ENCODE results near the gene DCLK3. TPM values are rescaled to one million over a fixed set of nuclear protein-coding genes. Genes with fewer than 3 reads are reported as not detected.

The DCLK3 gene
- total and polyA plus RNA-seq, 5 donors from 2014 or later = not detected

DNA sequence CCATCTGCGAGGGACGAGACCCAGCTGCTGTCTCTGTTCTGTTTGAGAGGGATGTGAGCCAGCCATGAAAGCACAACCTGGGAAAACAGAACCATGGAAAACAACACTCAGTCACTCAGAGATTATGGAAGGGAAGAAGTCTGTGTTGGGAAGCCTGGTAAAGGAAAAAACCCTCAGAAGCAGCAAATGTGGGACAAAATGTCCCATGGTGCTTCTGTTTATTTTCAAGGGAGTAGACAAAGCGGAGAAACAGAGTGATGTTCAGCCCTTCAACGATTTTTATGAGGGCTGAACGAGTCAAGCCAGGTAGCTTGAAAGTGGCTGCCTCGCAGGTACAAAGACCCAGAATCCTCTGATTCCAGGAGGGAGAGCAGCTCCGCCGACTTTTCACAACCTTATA lies 59.3 kb downstream of the DCLK3 start:
- H3K36me3 Mint-ChIP-seq = no peaks in the 10 kb centered on the region
- no peak overlapping the region for H3K4me3 ChIP-seq (ENCODE audit: low read depth, low read length)
- no peaks in the 10 kb centered on the region for H3K27me3 ChIP-seq (ENCODE audit: control insufficient read depth, insufficient read depth, low read length)
- no peak overlapping the region for H3K4me3 Mint-ChIP-seq
- H3K36me3 ChIP-seq (ENCODE audit: control insufficient read depth, insufficient read depth, low read length) = no peaks in the 10 kb centered on the region
- no peak overlapping the region for H3K27ac Mint-ChIP-seq
- H3K9me3 Mint-ChIP-seq = peaks cover 0 to 1% (median 0%) of the 10 kb centered on the region in 7 donors
- no peak overlapping the region for H3K27ac ChIP-seq (ENCODE audit: insufficient read depth, low read length, poor library complexity, severe bottlenecking)
- H3K4me1 ChIP-seq (ENCODE audit: control insufficient read depth, insufficient read depth, low read length, poor library complexity, severe bottlenecking) = no peaks in the 10 kb centered on the region
- ATAC-seq (ENCODE audit: low read depth in 2 of 2) (no peak), DNase-seq (no peak)
- peaks cover 22% of the 10 kb centered on the region for H3K27me3 Mint-ChIP-seq
- H3K9me3 ChIP-seq (ENCODE audit: control insufficient read depth in 2 of 2, low read length in 2 of 2) = no peaks in the 10 kb centered on the region
- peaks cover 0 to 3% (median 0%) of the 10 kb centered on the region in 4 donors for H3K4me1 Mint-ChIP-seq

DNA sequence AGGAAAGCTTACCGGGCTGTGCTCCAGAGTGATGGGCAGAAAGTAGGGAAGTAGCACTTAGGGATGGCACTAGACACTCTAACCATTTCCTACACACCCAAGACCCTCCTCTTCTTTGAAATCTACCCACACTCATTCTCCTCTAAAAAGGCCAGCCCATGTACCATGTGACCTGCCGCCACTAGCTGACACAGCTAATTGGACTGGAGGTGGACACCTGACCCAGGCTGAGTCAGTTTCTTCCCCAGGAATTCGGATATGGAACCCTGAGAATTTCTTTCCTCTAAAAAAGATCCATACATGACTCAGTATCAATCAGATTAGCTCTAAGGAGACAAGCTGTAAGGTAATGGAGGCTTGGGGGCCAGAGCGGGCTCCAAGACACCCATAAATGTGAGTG lies 60.1 kb downstream of the DCLK3 start:
- Mint-ChIP-seq H3K27me3 (peaks cover 15% of the 10 kb centered on the region), H3K27ac (no peak overlapping the region), H3K36me3 (no peaks in the 10 kb centered on the region), H3K4me3 (no peak overlapping the region), H3K4me1 (peaks cover 0 to 3% (median 0%) of the 10 kb centered on the region in 4 donors), H3K9me3 (peaks cover 0 to 1% (median 0%) of the 10 kb centered on the region in 7 donors)
- DNase-seq (no peak), ATAC-seq (ENCODE audit: low read depth in 2 of 2) (no peak)
- Histone ChIP-seq H3K36me3 (ENCODE audit: control insufficient read depth, insufficient read depth, low read length) (no peaks in the 10 kb centered on the region), H3K9me3 (ENCODE audit: control insufficient read depth in 2 of 2, low read length in 2 of 2) (no peaks in the 10 kb centered on the region), H3K27ac (ENCODE audit: insufficient read depth, low read length, poor library complexity, severe bottlenecking) (no peak overlapping the region), H3K4me1 (ENCODE audit: control insufficient read depth, insufficient read depth, low read length, poor library complexity, severe bottlenecking) (no peaks in the 10 kb centered on the region), H3K27me3 (ENCODE audit: control insufficient read depth, insufficient read depth, low read length) (no peaks in the 10 kb centered on the region), H3K4me3 (ENCODE audit: low read depth, low read length) (no peak overlapping the region)

DNA sequence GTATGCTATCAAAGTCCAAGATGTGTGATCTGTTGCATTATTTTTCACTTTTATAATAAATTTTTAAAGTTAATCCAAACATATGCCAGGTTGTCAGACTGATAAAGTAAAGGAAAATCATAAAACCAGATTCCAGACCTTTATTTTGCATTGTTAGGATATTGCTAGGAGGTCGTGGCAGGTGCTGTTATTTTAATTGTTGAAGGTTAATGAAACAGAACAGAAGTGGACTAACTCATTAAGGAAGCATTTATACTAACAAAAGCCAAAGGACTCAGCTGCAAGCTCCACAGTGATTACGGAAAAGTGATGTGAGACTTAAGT lies 63.1 kb downstream of the DCLK3 start:
- Mint-ChIP-seq H3K27ac (no peak overlapping the region), H3K9me3 (peaks cover 0 to 1% (median 0%) of the 10 kb centered on the region in 7 donors), H3K4me3 (no peak overlapping the region), H3K27me3 (peaks cover 10% of the 10 kb centered on the region), H3K4me1 (no peaks in the 10 kb centered on the region), H3K36me3 (no peaks in the 10 kb centered on the region)
- no peak for DNase-seq
- Histone ChIP-seq H3K9me3 (ENCODE audit: control insufficient read depth in 2 of 2, low read length in 2 of 2) (no peaks in the 10 kb centered on the region), H3K4me3 (ENCODE audit: low read depth, low read length) (no peak overlapping the region), H3K4me1 (ENCODE audit: control insufficient read depth, insufficient read depth, low read length, poor library complexity, severe bottlenecking) (no peaks in the 10 kb centered on the region), H3K27ac (ENCODE audit: insufficient read depth, low read length, poor library complexity, severe bottlenecking) (no peak overlapping the region), H3K36me3 (ENCODE audit: control insufficient read depth, insufficient read depth, low read length) (no peaks in the 10 kb centered on the region), H3K27me3 (ENCODE audit: control insufficient read depth, insufficient read depth, low read length) (no peaks in the 10 kb centered on the region)
- no peak for ATAC-seq (ENCODE audit: low read depth in 2 of 2)

DNA sequence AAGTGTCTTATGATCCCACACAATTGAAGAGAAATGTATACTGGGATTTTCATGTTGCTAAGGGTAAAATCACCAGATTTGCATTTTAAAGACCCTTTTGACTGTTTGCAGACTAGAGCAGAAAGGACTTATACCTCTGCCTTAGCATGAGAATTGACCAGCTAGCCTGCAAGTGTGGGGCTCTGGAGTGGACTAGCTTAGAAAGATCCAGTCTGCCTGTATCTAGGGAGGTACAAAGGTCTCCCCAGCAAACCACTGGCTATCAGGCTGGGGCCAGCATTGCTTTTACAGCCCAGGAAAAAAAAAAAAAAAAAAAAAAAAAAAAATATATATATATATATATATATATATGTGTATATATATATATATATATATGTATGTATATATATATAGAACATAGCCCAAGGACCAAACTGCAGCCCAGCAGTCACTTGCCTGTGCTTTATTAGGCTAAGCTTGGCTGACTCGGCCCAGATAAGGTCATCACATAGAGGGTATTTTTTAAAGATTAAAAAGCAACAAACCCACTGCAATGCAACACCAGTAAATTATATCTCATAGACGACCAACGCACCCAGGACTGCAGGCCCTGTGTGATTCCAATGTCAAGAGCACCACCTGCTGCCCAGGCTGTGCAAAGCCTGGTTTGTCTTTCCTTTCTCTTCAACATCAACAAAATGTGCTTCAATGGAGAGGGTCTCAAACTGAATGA lies 63.7 kb downstream of the DCLK3 start:
- Mint-ChIP-seq H3K36me3 (no peaks in the 10 kb centered on the region), H3K4me1 (no peaks in the 10 kb centered on the region), H3K27ac (no peak overlapping the region), H3K27me3 (peaks cover 7% of the 10 kb centered on the region), H3K9me3 (peaks cover 0 to 1% (median 0%) of the 10 kb centered on the region in 7 donors), H3K4me3 (no peak overlapping the region)
- H3K4me1 ChIP-seq (ENCODE audit: control insufficient read depth, insufficient read depth, low read length, poor library complexity, severe bottlenecking) = no peaks in the 10 kb centered on the region
- no peaks in the 10 kb centered on the region for H3K36me3 ChIP-seq (ENCODE audit: control insufficient read depth, insufficient read depth, low read length)
- H3K4me3 ChIP-seq (ENCODE audit: low read depth, low read length) = no peak overlapping the region
- H3K9me3 ChIP-seq (ENCODE audit: control insufficient read depth in 2 of 2, low read length in 2 of 2) = no peaks in the 10 kb centered on the region
- no peak for ATAC-seq (ENCODE audit: low read depth in 2 of 2)
- DNase-seq = peak in 2 of 3 donors; percentile 6 to 43
- peaks cover under 1% of the 10 kb centered on the region for H3K27me3 ChIP-seq (ENCODE audit: control insufficient read depth, insufficient read depth, low read length)
- no peak overlapping the region for H3K27ac ChIP-seq (ENCODE audit: insufficient read depth, low read length, poor library complexity, severe bottlenecking)

- H3K27me3 ChIP-seq (ENCODE audit: control insufficient read depth, insufficient read depth, low read length) = peaks cover 5% of the 10 kb centered on the region
- H3K9me3 ChIP-seq (ENCODE audit: control insufficient read depth in 2 of 2, low read length in 2 of 2) = no peaks in the 10 kb centered on the region
- no peak for DNase-seq
- no peaks in the 10 kb centered on the region for H3K4me1 Mint-ChIP-seq
- no peaks in the 10 kb centered on the region for H3K36me3 ChIP-seq (ENCODE audit: control insufficient read depth, insufficient read depth, low read length)
- peaks cover 0 to 1% (median 0%) of the 10 kb centered on the region in 7 donors for H3K9me3 Mint-ChIP-seq
- no peak overlapping the region for H3K4me3 ChIP-seq (ENCODE audit: low read depth, low read length)
- no peak overlapping the region for H3K27ac ChIP-seq (ENCODE audit: insufficient read depth, low read length, poor library complexity, severe bottlenecking)
- no peaks in the 10 kb centered on the region for H3K36me3 Mint-ChIP-seq
- no peak overlapping the region for H3K4me3 Mint-ChIP-seq
- no peak for ATAC-seq (ENCODE audit: low read depth in 2 of 2)
- peaks cover 5% of the 10 kb centered on the region for H3K27me3 Mint-ChIP-seq
- H3K27ac Mint-ChIP-seq = no peak overlapping the region
- no peaks in the 10 kb centered on the region for H3K4me1 ChIP-seq (ENCODE audit: control insufficient read depth, insufficient read depth, low read length, poor library complexity, severe bottlenecking)
Observed at GRCh38 chr3:36698314-36698713, 66.0 kb downstream of the DCLK3 start.

- H3K9me3 ChIP-seq (ENCODE audit: control insufficient read depth in 2 of 2, low read length in 2 of 2) = no peaks in the 10 kb centered on the region
Observed at GRCh38 chr3:36697229-36698001, 66.9 kb downstream of the DCLK3 start.

DNA sequence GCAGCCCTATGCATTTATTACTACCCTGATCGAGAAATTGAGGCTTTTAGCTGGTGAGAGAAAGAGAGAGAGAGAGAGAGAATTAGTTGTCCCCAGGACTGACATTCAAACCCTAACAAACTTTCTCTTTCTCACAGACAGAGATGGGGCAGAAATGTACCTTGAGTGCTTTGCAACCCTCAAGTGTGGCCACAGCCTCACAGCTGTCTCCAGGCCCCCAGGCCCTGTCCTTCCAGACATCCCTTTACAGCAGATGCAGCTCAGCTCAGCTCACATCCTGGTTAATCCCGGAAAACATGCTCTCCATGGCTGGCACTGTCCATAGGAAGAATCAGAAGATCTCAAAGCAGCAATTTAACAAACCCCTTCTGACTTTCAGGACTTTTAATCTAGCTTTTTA lies 67.6 kb downstream of the DCLK3 start:
- H3K4me3 ChIP-seq (ENCODE audit: low read depth, low read length) = no peak overlapping the region
- H3K4me1 ChIP-seq (ENCODE audit: control insufficient read depth, insufficient read depth, low read length, poor library complexity, severe bottlenecking) = no peaks in the 10 kb centered on the region
- H3K9me3 Mint-ChIP-seq = peaks cover 0 to 1% (median 0%) of the 10 kb centered on the region in 7 donors

More at GRCh38 chr3:36697229-36698001, 66.9 kb downstream of the DCLK3 start:
- no peaks in the 10 kb centered on the region for H3K36me3 Mint-ChIP-seq
- no peaks in the 10 kb centered on the region for H3K4me1 Mint-ChIP-seq
- Histone ChIP-seq H3K27ac (ENCODE audit: insufficient read depth, low read length, poor library complexity, severe bottlenecking) (no peak overlapping the region), H3K4me3 (ENCODE audit: low read depth, low read length) (no peak overlapping the region), H3K36me3 (ENCODE audit: control insufficient read depth, insufficient read depth, low read length) (no peaks in the 10 kb centered on the region), H3K27me3 (ENCODE audit: control insufficient read depth, insufficient read depth, low read length) (peaks cover 5% of the 10 kb centered on the region), H3K4me1 (ENCODE audit: control insufficient read depth, insufficient read depth, low read length, poor library complexity, severe bottlenecking) (no peaks in the 10 kb centered on the region)
- no peak for DNase-seq
- peak overlapping the region in 1 of 3 donors; percentile 44 for H3K27ac Mint-ChIP-seq
- H3K27me3 Mint-ChIP-seq = peaks cover 5% of the 10 kb centered on the region
- no peak overlapping the region for H3K4me3 Mint-ChIP-seq
- ATAC-seq (ENCODE audit: low read depth in 2 of 2) = no peak
- H3K9me3 Mint-ChIP-seq = peaks cover 0 to 1% (median 0%) of the 10 kb centered on the region in 7 donors

More for the DNA sequence above, 67.6 kb downstream of the DCLK3 start:
- Histone ChIP-seq H3K36me3 (ENCODE audit: control insufficient read depth, insufficient read depth, low read length) (no peaks in the 10 kb centered on the region), H3K27ac (ENCODE audit: insufficient read depth, low read length, poor library complexity, severe bottlenecking) (no peak overlapping the region), H3K9me3 (ENCODE audit: control insufficient read depth in 2 of 2, low read length in 2 of 2) (no peaks in the 10 kb centered on the region), H3K27me3 (ENCODE audit: control insufficient read depth, insufficient read depth, low read length) (peaks cover 5% of the 10 kb centered on the region)
- DNase-seq (no peak), ATAC-seq (ENCODE audit: low read depth in 2 of 2) (no peak)
- Mint-ChIP-seq H3K4me1 (no peaks in the 10 kb centered on the region), H3K27ac (peak overlapping the region in 1 of 3 donors; percentile 44), H3K27me3 (peaks cover 5% of the 10 kb centered on the region), H3K36me3 (no peaks in the 10 kb centered on the region), H3K4me3 (no peak overlapping the region)

Measured in CD4-positive, CD25-positive, alpha-beta regulatory T cell (primary cell).